ENCODE measurements around the gene SLC7A8. TPM values are rescaled to one million over a fixed set of nuclear protein-coding genes. Genes with fewer than 3 reads are reported as not detected.

SLC7A8 gene
- total RNA-seq, 1 donor from 2014 or later, result 28.3 TPM

- H3K27ac Mint-ChIP-seq, result peak overlapping the region; percentile 68
- H3K4me1 Mint-ChIP-seq (ENCODE audit: low read depth), result peaks cover 8% of the 10 kb centered on the region
- DNase-seq (ENCODE audit: low spot score, unreplicated experiment), result no peak
- H3K36me3 Mint-ChIP-seq (ENCODE audit: insufficient read depth), result no peaks in the 10 kb centered on the region
- no peak overlapping the region for H3K4me3 Mint-ChIP-seq (ENCODE audit: low read depth)
- H3K27me3 Mint-ChIP-seq, result peaks cover 8% of the 10 kb centered on the region
- no peak for TF ChIP-seq CTCF (IDR thresholded peaks at IDR 0.05; ENCODE audit: unreplicated experiment)
- H3K9me3 Mint-ChIP-seq (ENCODE audit: low read depth), result no peaks in the 10 kb centered on the region
Observed at GRCh38 chr14:23121361-23121771, 62.1 kb downstream of the SLC7A8 start.

GRCh38 chr14:23120541-23121251 is 62.8 kb downstream of the SLC7A8 start:
- no peaks in the 10 kb centered on the region for H3K9me3 Mint-ChIP-seq (ENCODE audit: low read depth)
- peak; percentile 100 for TF ChIP-seq CTCF (IDR thresholded peaks at IDR 0.05; ENCODE audit: unreplicated experiment)
- H3K4me1 Mint-ChIP-seq (ENCODE audit: low read depth), result peaks cover 8% of the 10 kb centered on the region
- H3K36me3 Mint-ChIP-seq (ENCODE audit: insufficient read depth), result no peaks in the 10 kb centered on the region
- H3K4me3 Mint-ChIP-seq (ENCODE audit: low read depth), result no peak overlapping the region
- DNase-seq (ENCODE audit: low spot score, unreplicated experiment), result peak; percentile 83
- H3K27ac Mint-ChIP-seq, result peak overlapping the region; percentile 68
- H3K27me3 Mint-ChIP-seq, result peaks cover 15% of the 10 kb centered on the region

- Mint-ChIP-seq H3K36me3 (ENCODE audit: insufficient read depth) (no peaks in the 10 kb centered on the region), H3K27me3 (peaks cover 19% of the 10 kb centered on the region), H3K27ac (no peak overlapping the region), H3K9me3 (ENCODE audit: low read depth) (no peaks in the 10 kb centered on the region), H3K4me3 (ENCODE audit: low read depth) (no peak overlapping the region), H3K4me1 (ENCODE audit: low read depth) (peaks cover 8% of the 10 kb centered on the region)
- no peak for DNase-seq (ENCODE audit: low spot score, unreplicated experiment)
- TF ChIP-seq CTCF (IDR thresholded peaks at IDR 0.05; ENCODE audit: unreplicated experiment), result no peak
Observed at GRCh38 chr14:23119363-23120327, 63.8 kb downstream of the SLC7A8 start.

- DNase-seq (ENCODE audit: low spot score, unreplicated experiment), result no peak
- H3K27me3 Mint-ChIP-seq, result peaks cover 23% of the 10 kb centered on the region
- no peak within 1 kb of the TSS for H3K27ac Mint-ChIP-seq
- no peak within 1 kb of the TSS for H3K4me3 Mint-ChIP-seq (ENCODE audit: low read depth)
- no peaks in the 10 kb centered on the region for H3K9me3 Mint-ChIP-seq (ENCODE audit: low read depth)
- H3K4me1 Mint-ChIP-seq (ENCODE audit: low read depth), result peaks cover 8% of the 10 kb centered on the region
- H3K36me3 Mint-ChIP-seq (ENCODE audit: insufficient read depth), result no peaks in the 10 kb centered on the region
- TF ChIP-seq CTCF (IDR thresholded peaks at IDR 0.05; ENCODE audit: unreplicated experiment), result no peak
Observed at GRCh38 chr14:23118506-23119362, 64.7 kb downstream of the SLC7A8 start, which contains the start of gene CEBPE. Gene CEBPE, minus strand, starts transcription at chr14:23119255. Its CDS starts 164 bp downstream, at chr14:23119091.

All from progenitor cell of endocrine pancreas (in vitro differentiated cells).